GM23248 (cell line): Measurements from ENCODE around the gene TAOK1. TPM values are rescaled to one million over a fixed set of nuclear protein-coding genes. Genes with fewer than 3 reads are reported as not detected.

Source experiments
- DNase-seq: peaks from one replicate; pipeline ENCODE4 v3.0.0-alpha.2; 2015
- H2AFZ ChIP-seq: fragments of 200-600 bp; sonication (generic); 2 replicates; pipeline ENCODE4 v1.6.1; 2016; ENCODE audit warnings: antibody characterized with exemption
- H3F3A ChIP-seq: fragments of 200-600 bp; sonication (generic); 2 replicates; pipeline ENCODE4 v1.6.1; 2016; ENCODE audit warnings: mild to moderate bottlenecking, antibody characterized with exemption, mixed run types; ENCODE audit not compliant: insufficient read depth
- H3K27ac ChIP-seq: fragments of 200-600 bp; sonication (generic); 2 replicates; pipeline ENCODE4 v1.5.1; 2016; ENCODE audit warnings: mild to moderate bottlenecking
- H3K27me3 ChIP-seq: fragments of 200-600 bp; sonication (generic); replicated peaks from 2 replicates; pipeline ENCODE4 v1.6.1; 2016; ENCODE audit warnings: mild to moderate bottlenecking; ENCODE audit not compliant: insufficient read depth
- H3K36me3 ChIP-seq: fragments of 200-600 bp; sonication (generic); 2 replicates; pipeline ENCODE4 v1.6.1; 2016; ENCODE audit warnings: low read depth, mild to moderate bottlenecking
- H3K4me1 ChIP-seq: fragments of 200-600 bp; sonication (generic); 2 replicates; pipeline ENCODE4 v1.6.1; 2016; ENCODE audit warnings: mild to moderate bottlenecking; ENCODE audit not compliant: insufficient read depth
- H3K4me2 ChIP-seq: fragments of 200-600 bp; sonication (generic); one replicate; pipeline ENCODE4 v1.6.1; 2016; ENCODE audit warnings: mild to moderate bottlenecking; ENCODE audit not compliant: unreplicated experiment
- H3K4me3 ChIP-seq: fragments of 200-600 bp; sonication (generic); 2 replicates; pipeline ENCODE4 v1.5.1; 2016; ENCODE audit warnings: mild to moderate bottlenecking
- H3K79me2 ChIP-seq: fragments of 200-600 bp; sonication (generic); 2 replicates; pipeline ENCODE4 v1.6.1; 2016; ENCODE audit warnings: mild to moderate bottlenecking; ENCODE audit not compliant: insufficient read depth
- H3K9ac ChIP-seq: fragments of 200-600 bp; sonication (generic); 2 replicates; pipeline ENCODE4 v1.6.1; 2016; ENCODE audit warnings: mild to moderate bottlenecking
- H3K9me2 ChIP-seq: fragments of 200-600 bp; sonication (generic); 2 replicates; pipeline ENCODE4 v1.6.1; 2016; ENCODE audit warnings: mixed run types, mild to moderate bottlenecking, moderate library complexity; ENCODE audit not compliant: insufficient read depth
- H3K9me3 ChIP-seq: fragments of 200-600 bp; sonication (generic); one replicate; pipeline ENCODE4 v1.6.1; 2017; ENCODE audit warnings: low read depth
- H4K20me1 ChIP-seq: fragments of 200-600 bp; sonication (generic); 2 replicates; pipeline ENCODE4 v1.6.0; 2016; ENCODE audit not compliant: insufficient read depth
- EZH2 ChIP-seq: fragments of 200-600 bp; sonication (generic); IDR thresholded peaks from 2 replicates; pipeline ENCODE4 v1.6.1; 2018; ENCODE audit warnings: antibody characterized with exemption, mild to moderate bottlenecking; ENCODE audit not compliant: insufficient read depth, poor library complexity, severe bottlenecking
- EZH2phosphoT487 ChIP-seq: fragments of 200-600 bp; sonication (generic); IDR thresholded peaks from 2 replicates; pipeline ENCODE4 v1.6.1; 2018; ENCODE audit warnings: antibody characterized with exemption, moderate library complexity, mild to moderate bottlenecking, low read depth; ENCODE audit not compliant: insufficient read depth
- WGBS, 2 experiments: methylation state at CpG; one replicate each; pipeline ENCODE4 v1.1.6; 2015 to 2017; ENCODE audit warnings: low lambda C conversion rate in 2 of 2, low coverage in 1 of 2; ENCODE audit errors: missing lambda C conversion rate in 2 of 2; 5-methylcytosine and 5-hydroxymethylcytosine counted together
- in situ Hi-C: fragments of 300-500 bp; cut with MboI; formaldehyde crosslinking; loops from 2 replicates; pipeline ENCODE4 v1.15.0; 2020
- polyA plus RNA-seq: library from polyadenylated mRNA; unstranded; fragments of >200 nt; fragmentation: Nextera tagmentation; extraction: Ambion mirVana; gene quantifications from 2 replicates; pipeline ENCODE4 v1.2.1, GENCODE V29; 2016
- total RNA-seq: library from RNA; depleted of rRNA; stranded (reverse); fragments of >200 nt; shearing (Covaris generic); gene quantifications from 2 replicates; pipeline ENCODE4 v1.2.3, GENCODE V29; 2014

Gene TAOK1
- total and polyA plus RNA-seq, 2 experiments from 2014 or later = 7.6 to 49.9 TPM

DNA sequence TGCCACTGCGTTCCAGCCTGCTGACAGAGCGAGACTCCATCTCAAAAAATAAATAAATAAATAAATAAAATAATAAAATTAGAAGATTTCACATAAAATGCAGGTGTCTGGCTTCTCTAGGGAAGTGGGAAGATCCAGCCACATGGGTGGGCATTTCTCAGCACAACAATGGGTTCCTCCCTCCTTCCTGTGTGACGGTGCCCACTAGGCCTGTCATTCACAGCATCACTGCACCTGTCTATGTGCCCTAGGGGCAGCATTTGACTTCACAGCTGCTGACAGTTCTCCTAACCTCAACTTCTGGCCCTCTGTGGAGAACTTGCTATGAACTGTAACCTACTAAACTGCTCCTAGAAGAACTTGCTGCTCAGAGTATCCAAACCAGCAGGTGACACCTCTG lies 173.7 kb downstream of the TAOK1 start:
- DNase-seq = no peak
- Histone ChIP-seq H3K9ac (no peak overlapping the region), H3K4me1 (no peaks in the 10 kb centered on the region), H3K79me2 (no peaks in the 10 kb centered on the region), H3K9me3 (no peaks in the 10 kb centered on the region), H3F3A (no peaks in the 10 kb centered on the region), H3K9me2 (no peaks in the 10 kb centered on the region), H3K27me3 (no peaks in the 10 kb centered on the region), H3K4me2 (no peak overlapping the region), H3K36me3 (no peaks in the 10 kb centered on the region), H4K20me1 (no peaks in the 10 kb centered on the region), H2AFZ (no peak overlapping the region), H3K27ac (no peak overlapping the region), H3K4me3 (no peak overlapping the region)
- in situ Hi-C loops = loop anchor here (25.0 kb wide), 1 partner anchor 102 kb away; no protein-coding TSS in a partner anchor
- WGBS, 2 experiments = 100% methylated on average over 3 of the region's 3 CpGs
- no peak for TF ChIP-seq EZH2
- no peak for TF ChIP-seq EZH2phosphoT487

DNA sequence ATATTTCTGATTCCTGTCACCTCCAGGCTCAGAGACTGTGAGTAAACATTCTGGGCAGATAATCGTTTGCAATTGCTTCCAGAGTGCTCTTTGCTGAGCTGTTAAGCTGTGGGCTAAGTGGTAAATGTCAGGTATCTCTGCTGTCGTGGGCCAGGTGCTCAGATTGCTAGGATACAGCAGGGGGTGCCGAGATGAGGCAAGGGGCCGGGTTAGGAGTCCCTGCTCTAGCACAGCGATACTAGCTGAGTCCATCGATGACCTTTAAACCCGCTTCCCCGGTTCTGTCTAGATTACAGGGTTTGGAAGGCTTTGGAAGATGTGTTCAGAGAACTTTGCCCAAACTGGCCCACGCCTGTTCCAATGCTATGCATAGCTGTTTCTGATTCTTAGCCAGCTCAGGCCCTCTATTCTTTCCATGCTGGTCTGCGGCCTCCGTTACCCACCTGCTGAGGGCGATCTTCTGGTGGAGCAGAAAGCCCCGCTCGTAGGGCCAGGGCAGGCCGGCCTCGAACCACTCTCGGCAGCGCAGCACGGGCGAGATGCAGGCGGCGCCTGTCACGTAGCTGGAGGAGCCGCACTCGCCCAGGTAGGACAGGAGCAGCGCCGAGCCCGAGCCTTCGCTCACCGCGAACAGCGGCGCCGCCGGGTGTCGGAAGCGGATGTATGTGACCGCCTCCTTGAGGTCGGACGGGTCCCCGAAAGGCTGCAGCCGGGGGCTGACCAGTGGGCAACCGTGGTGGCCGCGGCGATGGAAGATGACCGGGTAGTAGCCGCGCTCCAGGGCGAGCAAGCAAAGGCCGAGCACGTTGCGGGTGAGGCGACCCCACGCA lies 175.7 kb downstream of the TAOK1 start:
- Histone ChIP-seq H3K36me3 (no peaks in the 10 kb centered on the region), H3K79me2 (no peaks in the 10 kb centered on the region), H3K27me3 (no peaks in the 10 kb centered on the region), H3K4me2 (peak overlapping the region; percentile 54), H3K9ac (peak overlapping the region; percentile 29; the same call in 1 of the 2 replicates), H3K4me3 (peak overlapping the region; percentile 91), H3K9me2 (no peaks in the 10 kb centered on the region), H3K4me1 (peaks cover 4% of the 10 kb centered on the region; the same call in 1 of the 2 replicates), H3K27ac (no peak overlapping the region), H2AFZ (peak overlapping the region; percentile 82), H3F3A (peaks cover 5% of the 10 kb centered on the region; the same call in 1 of the 2 replicates), H4K20me1 (no peaks in the 10 kb centered on the region), H3K9me3 (no peaks in the 10 kb centered on the region)
- peak; percentile 27 for DNase-seq
- TF ChIP-seq EZH2 (no peak), EZH2phosphoT487 (no peak)
- WGBS, 2 experiments = 15 to 20% methylated on average over 55 of the region's 55 CpGs
- in situ Hi-C loops = loop anchor here (25.0 kb wide), 1 partner anchor 104 kb away; no protein-coding TSS in a partner anchor

GRCh38 chr17:29566473-29567303 lies 176.5 kb downstream of the TAOK1 start, which contains the start of gene ABHD15:
ABHD15 (minus strand) TSS chr17:29567037; CDS start chr17:29566966, 71 bp downstream.
- no peaks in the 10 kb centered on the region for H4K20me1 ChIP-seq
- H3K27ac ChIP-seq = peak within 1 kb of the TSS; percentile 54
- H2AFZ ChIP-seq = peak within 1 kb of the TSS; percentile 90
- peak within 1 kb of the TSS; percentile 92 for H3K4me2 ChIP-seq
- peaks cover 4% of the 10 kb centered on the region; the same call in 1 of the 2 replicates for H3K4me1 ChIP-seq
- 2 to 3% methylated on average over 67 to 69 of the region's 94 CpGs for WGBS, 2 experiments
- H3K27me3 ChIP-seq = no peaks in the 10 kb centered on the region
- H3K79me2 ChIP-seq = no peaks in the 10 kb centered on the region
- H3K9ac ChIP-seq = peak within 1 kb of the TSS; percentile 67
- H3K9me3 ChIP-seq = no peaks in the 10 kb centered on the region
- in situ Hi-C loops = loop anchor here (25.0 kb wide), 1 partner anchor 104 kb away; no protein-coding TSS in a partner anchor
- H3K9me2 ChIP-seq = no peaks in the 10 kb centered on the region
- H3F3A ChIP-seq = peaks cover 5% of the 10 kb centered on the region; the same call in 1 of the 2 replicates
- no peaks in the 10 kb centered on the region for H3K36me3 ChIP-seq
- DNase-seq = peak; percentile 92
- TF ChIP-seq EZH2 = no peak
- no peak for TF ChIP-seq EZH2phosphoT487
- H3K4me3 ChIP-seq = peak within 1 kb of the TSS; percentile 91

GRCh38 chr17:29567304-29567553 lies 177.1 kb downstream of the TAOK1 start:
- peak overlapping the region; percentile 67 for H3K9ac ChIP-seq
- 0% methylated on average over 1 to 12 of the region's 27 CpGs for WGBS, 2 experiments
- no peaks in the 10 kb centered on the region for H3K9me3 ChIP-seq
- in situ Hi-C loops = loop anchor here (25.0 kb wide), 1 partner anchor 105 kb away; no protein-coding TSS in a partner anchor
- peak overlapping the region; percentile 91 for H3K4me3 ChIP-seq
- H3K9me2 ChIP-seq = no peaks in the 10 kb centered on the region
- DNase-seq = peak; percentile 64
- H3K27me3 ChIP-seq = no peaks in the 10 kb centered on the region
- H3K79me2 ChIP-seq = no peaks in the 10 kb centered on the region
- H3K27ac ChIP-seq = peak overlapping the region; percentile 54; the same call in 1 of the 2 replicates
- no peaks in the 10 kb centered on the region for H4K20me1 ChIP-seq
- peaks cover 5% of the 10 kb centered on the region; the same call in 1 of the 2 replicates for H3F3A ChIP-seq
- H3K4me1 ChIP-seq = peaks cover 4% of the 10 kb centered on the region; the same call in 1 of the 2 replicates
- peak overlapping the region; percentile 92 for H3K4me2 ChIP-seq
- peak overlapping the region; percentile 90 for H2AFZ ChIP-seq
- TF ChIP-seq EZH2 = no peak
- no peak for TF ChIP-seq EZH2phosphoT487
- H3K36me3 ChIP-seq = no peaks in the 10 kb centered on the region
